Measurements from ENCODE around the gene SLC6A4.

SLC6A4 gene

DNA sequence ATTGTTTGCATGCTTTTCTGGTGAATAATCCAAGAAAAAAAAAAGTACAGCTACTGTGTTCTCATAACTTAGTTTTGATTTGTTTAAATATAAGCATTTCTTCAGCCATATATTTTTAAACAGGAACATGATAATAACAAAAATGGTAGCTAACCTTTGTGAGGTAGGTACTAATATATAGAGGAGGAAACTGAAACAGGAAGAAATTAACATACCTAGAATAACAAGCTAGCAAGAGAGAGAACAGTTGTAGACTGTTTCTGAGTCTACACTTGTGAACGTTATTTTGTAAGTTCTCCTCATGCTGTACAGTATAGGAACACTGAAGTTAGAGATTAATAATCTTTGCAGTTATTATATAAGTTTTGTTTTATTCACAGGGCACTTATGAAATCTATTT, 69.5 kb downstream of the SLC6A4 start:
- Histone ChIP-seq H4K5ac (ENCODE audit: low read length) (no peak overlapping the region), H3K27ac (ENCODE audit: low read depth, low read length) (no peak overlapping the region), H3K27me3 (ENCODE audit: insufficient read depth, low read length, poor library complexity) (no peaks in the 10 kb centered on the region), H3K9ac (ENCODE audit: low read length) (no peak overlapping the region), H3K4me3 (ENCODE audit: low read length) (no peak overlapping the region), H3K4ac (ENCODE audit: low read depth, low read length) (no peak overlapping the region), H3K23ac (ENCODE audit: low read length) (no peak overlapping the region), H2BK120ac (ENCODE audit: low read depth, low read length) (no peak overlapping the region), H3K18ac (ENCODE audit: low read length) (no peak overlapping the region), H3K79me2 (ENCODE audit: control insufficient read depth, insufficient read depth, low read length) (no peaks in the 10 kb centered on the region), H2BK5ac (ENCODE audit: low read length) (no peak overlapping the region), H3K56ac (ENCODE audit: low read length) (no peak overlapping the region), H3K79me1 (ENCODE audit: low read length) (peaks cover 3% of the 10 kb centered on the region), H2AK5ac (ENCODE audit: low read length) (no peak overlapping the region), H3K4me1 (ENCODE audit: control insufficient read depth, low read depth, low read length) (no peaks in the 10 kb centered on the region), H4K8ac (ENCODE audit: low read depth, low read length) (no peak overlapping the region), H2BK15ac (replicated peaks; ENCODE audit: low read depth) (no peak overlapping the region), H3K36me3 (ENCODE audit: control insufficient read depth, insufficient read depth, low read length) (no peaks in the 10 kb centered on the region), H3K4me2 (ENCODE audit: low read length) (no peak overlapping the region)
- no peak for DNase-seq
- no CpG with 5 or more reads among the region's 1 CpG for WGBS (ENCODE audit: extremely low coverage, insufficient coverage, low lambda C conversion rate)

DNA sequence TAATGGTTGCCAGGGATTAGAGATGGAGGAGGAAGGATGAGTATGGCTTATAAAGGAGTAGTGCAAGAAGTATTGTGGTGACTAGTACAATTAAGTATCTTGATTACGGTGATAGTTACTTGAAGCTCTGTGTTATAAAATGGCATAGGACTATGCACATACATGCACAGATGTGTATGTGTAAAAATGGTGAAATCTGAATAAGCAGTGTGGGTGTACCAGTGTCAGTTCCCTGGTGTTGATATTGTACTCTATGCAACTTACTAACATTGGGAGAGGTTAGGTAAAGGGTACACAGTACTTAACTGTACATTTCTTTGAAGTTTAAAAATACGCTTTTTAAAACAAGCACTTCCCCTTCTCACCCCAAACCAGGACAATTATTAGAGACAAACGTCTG, 70.3 kb downstream of the SLC6A4 start:
- no peaks in the 10 kb centered on the region for H3K4me1 ChIP-seq (ENCODE audit: control insufficient read depth, low read depth, low read length)
- H3K18ac ChIP-seq (ENCODE audit: low read length) = no peak overlapping the region
- no peaks in the 10 kb centered on the region for H3K79me2 ChIP-seq (ENCODE audit: control insufficient read depth, insufficient read depth, low read length)
- H2BK15ac ChIP-seq (replicated peaks; ENCODE audit: low read depth) = no peak overlapping the region
- no peak overlapping the region for H2AK5ac ChIP-seq (ENCODE audit: low read length)
- H2BK120ac ChIP-seq (ENCODE audit: low read depth, low read length) = no peak overlapping the region
- no CpG with 5 or more reads among the region's 3 CpGs for WGBS (ENCODE audit: extremely low coverage, insufficient coverage, low lambda C conversion rate)
- H3K23ac ChIP-seq (ENCODE audit: low read length) = no peak overlapping the region
- no peak overlapping the region for H3K56ac ChIP-seq (ENCODE audit: low read length)
- H3K4me2 ChIP-seq (ENCODE audit: low read length) = no peak overlapping the region
- no peak overlapping the region for H3K27ac ChIP-seq (ENCODE audit: low read depth, low read length)
- H4K5ac ChIP-seq (ENCODE audit: low read length) = no peak overlapping the region
- H3K79me1 ChIP-seq (ENCODE audit: low read length) = no peaks in the 10 kb centered on the region
- H3K4me3 ChIP-seq (ENCODE audit: low read length) = no peak overlapping the region
- no peak overlapping the region for H3K9ac ChIP-seq (ENCODE audit: low read length)
- H3K27me3 ChIP-seq (ENCODE audit: insufficient read depth, low read length, poor library complexity) = no peaks in the 10 kb centered on the region
- no peak overlapping the region for H2BK5ac ChIP-seq (ENCODE audit: low read length)
- no peak for DNase-seq
- no peak overlapping the region for H3K4ac ChIP-seq (ENCODE audit: low read depth, low read length)
- H4K8ac ChIP-seq (ENCODE audit: low read depth, low read length) = no peak overlapping the region
- H3K36me3 ChIP-seq (ENCODE audit: control insufficient read depth, insufficient read depth, low read length) = no peaks in the 10 kb centered on the region

DNA sequence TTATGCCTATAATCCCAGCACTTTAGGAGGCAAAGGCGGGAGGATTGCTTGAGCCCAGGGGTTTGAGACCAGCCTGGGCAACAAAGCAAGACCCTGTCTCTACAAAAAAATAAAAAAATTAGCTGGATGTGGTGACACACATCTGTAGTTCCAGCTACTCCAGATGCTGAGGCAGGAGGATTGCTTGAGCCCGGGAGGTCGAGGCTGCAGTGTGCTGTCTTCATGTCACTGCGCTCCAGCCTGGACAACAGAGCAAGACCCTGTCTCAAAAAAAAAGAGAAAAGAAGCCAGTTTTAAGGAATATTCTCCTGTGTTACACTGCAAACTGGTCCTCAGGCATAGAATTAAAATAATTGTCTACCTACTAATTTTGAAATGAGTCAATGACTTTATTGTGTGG, 71.0 kb downstream of the SLC6A4 start:
- H3K36me3 ChIP-seq (ENCODE audit: control insufficient read depth, insufficient read depth, low read length) = no peaks in the 10 kb centered on the region
- no CpG with 5 or more reads among the region's 4 CpGs for WGBS (ENCODE audit: extremely low coverage, insufficient coverage, low lambda C conversion rate)

DNA sequence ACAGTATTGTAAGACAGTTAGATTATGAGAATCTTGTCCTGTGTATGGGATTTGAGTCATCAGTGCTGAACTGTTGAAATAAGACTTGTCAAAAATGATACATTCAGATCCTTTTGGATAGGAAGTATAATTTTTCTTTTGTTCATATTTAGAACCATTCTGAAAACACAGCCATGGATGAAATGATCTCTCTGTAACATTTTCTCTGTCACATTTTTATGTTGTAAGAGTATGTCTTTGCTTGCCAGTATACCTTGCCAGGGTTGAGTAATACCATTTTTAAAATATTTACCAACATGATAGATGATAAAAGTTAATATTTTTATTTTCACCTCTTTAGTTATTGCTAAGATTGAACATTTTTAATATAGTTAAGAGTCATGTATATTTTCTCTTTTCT, 73.9 kb downstream of the SLC6A4 start:
- Histone ChIP-seq H4K5ac (ENCODE audit: low read length) (no peak overlapping the region), H3K79me1 (ENCODE audit: low read length) (no peaks in the 10 kb centered on the region), H3K56ac (ENCODE audit: low read length) (no peak overlapping the region), H3K4ac (ENCODE audit: low read depth, low read length) (no peak overlapping the region), H2AK5ac (ENCODE audit: low read length) (no peak overlapping the region), H2BK15ac (replicated peaks; ENCODE audit: low read depth) (no peak overlapping the region), H3K4me3 (ENCODE audit: low read length) (no peak overlapping the region), H3K79me2 (ENCODE audit: control insufficient read depth, insufficient read depth, low read length) (peaks cover 2% of the 10 kb centered on the region), H3K9ac (ENCODE audit: low read length) (no peak overlapping the region), H3K23ac (ENCODE audit: low read length) (no peak overlapping the region), H3K18ac (ENCODE audit: low read length) (no peak overlapping the region), H3K36me3 (ENCODE audit: control insufficient read depth, insufficient read depth, low read length) (no peaks in the 10 kb centered on the region), H2BK120ac (ENCODE audit: low read depth, low read length) (no peak overlapping the region), H3K4me2 (ENCODE audit: low read length) (no peak overlapping the region), H4K8ac (ENCODE audit: low read depth, low read length) (no peak overlapping the region), H2BK5ac (ENCODE audit: low read length) (no peak overlapping the region), H3K27ac (ENCODE audit: low read depth, low read length) (no peak overlapping the region), H3K27me3 (ENCODE audit: insufficient read depth, low read length, poor library complexity) (no peaks in the 10 kb centered on the region), H3K4me1 (ENCODE audit: control insufficient read depth, low read depth, low read length) (no peaks in the 10 kb centered on the region)
- no peak for DNase-seq

More for the DNA sequence above, 71.0 kb downstream of the SLC6A4 start:
- H2BK120ac ChIP-seq (ENCODE audit: low read depth, low read length) = no peak overlapping the region
- H2AK5ac ChIP-seq (ENCODE audit: low read length) = no peak overlapping the region
- no peak overlapping the region for H4K8ac ChIP-seq (ENCODE audit: low read depth, low read length)
- no peaks in the 10 kb centered on the region for H3K79me2 ChIP-seq (ENCODE audit: control insufficient read depth, insufficient read depth, low read length)
- no peaks in the 10 kb centered on the region for H3K79me1 ChIP-seq (ENCODE audit: low read length)
- no peaks in the 10 kb centered on the region for H3K4me1 ChIP-seq (ENCODE audit: control insufficient read depth, low read depth, low read length)
- H3K9ac ChIP-seq (ENCODE audit: low read length) = no peak overlapping the region
- no peak overlapping the region for H3K27ac ChIP-seq (ENCODE audit: low read depth, low read length)
- H3K23ac ChIP-seq (ENCODE audit: low read length) = no peak overlapping the region
- no peak overlapping the region for H3K4me3 ChIP-seq (ENCODE audit: low read length)
- H3K56ac ChIP-seq (ENCODE audit: low read length) = no peak overlapping the region
- H3K4ac ChIP-seq (ENCODE audit: low read depth, low read length) = no peak overlapping the region
- no peaks in the 10 kb centered on the region for H3K27me3 ChIP-seq (ENCODE audit: insufficient read depth, low read length, poor library complexity)
- H4K5ac ChIP-seq (ENCODE audit: low read length) = no peak overlapping the region
- H3K18ac ChIP-seq (ENCODE audit: low read length) = no peak overlapping the region
- H3K4me2 ChIP-seq (ENCODE audit: low read length) = no peak overlapping the region
- no peak for DNase-seq
- no peak overlapping the region for H2BK15ac ChIP-seq (replicated peaks; ENCODE audit: low read depth)
- H2BK5ac ChIP-seq (ENCODE audit: low read length) = no peak overlapping the region

DNA sequence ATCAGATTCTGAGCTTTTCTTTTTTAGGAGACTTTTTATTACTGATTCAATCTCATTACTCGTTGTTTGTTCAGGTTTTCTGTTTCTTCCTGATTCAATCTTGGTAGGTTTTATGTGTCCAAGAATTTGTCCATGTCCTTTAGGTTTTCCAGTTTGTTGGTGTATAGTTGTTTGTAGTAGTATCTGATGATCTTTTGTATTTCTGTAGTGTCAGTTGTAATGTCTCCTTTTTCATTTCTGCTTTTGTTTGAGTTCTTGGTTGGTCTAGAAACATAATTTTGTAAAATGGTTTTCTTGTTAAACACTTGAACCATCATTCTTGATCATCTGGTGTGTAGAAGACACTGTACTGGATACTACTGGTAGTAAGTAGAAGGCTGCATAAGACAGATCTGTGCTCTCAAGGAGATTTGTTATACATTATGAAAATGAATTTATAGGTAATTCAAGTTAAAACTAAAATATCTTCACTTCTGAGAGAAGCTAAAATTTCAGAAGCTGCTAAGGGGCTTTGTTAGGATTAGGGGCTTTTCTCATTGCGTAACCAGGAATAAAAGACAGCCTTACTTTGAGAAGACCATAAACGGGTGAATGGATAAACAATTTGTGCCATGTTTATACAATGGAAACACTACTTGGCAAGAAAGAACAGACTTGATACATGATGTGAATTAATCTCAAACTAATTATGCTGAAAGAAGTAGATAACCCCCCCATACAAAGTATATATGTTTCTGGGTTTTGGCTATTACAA, 74.9 kb downstream of the SLC6A4 start:
- Histone ChIP-seq H3K56ac (ENCODE audit: low read length) (no peak overlapping the region), H3K79me1 (ENCODE audit: low read length) (no peaks in the 10 kb centered on the region), H3K4me2 (ENCODE audit: low read length) (no peak overlapping the region), H3K79me2 (ENCODE audit: control insufficient read depth, insufficient read depth, low read length) (peaks cover 2% of the 10 kb centered on the region), H2BK120ac (ENCODE audit: low read depth, low read length) (no peak overlapping the region), H4K5ac (ENCODE audit: low read length) (no peak overlapping the region), H4K8ac (ENCODE audit: low read depth, low read length) (no peak overlapping the region), H2AK5ac (ENCODE audit: low read length) (no peak overlapping the region), H2BK5ac (ENCODE audit: low read length) (no peak overlapping the region), H3K18ac (ENCODE audit: low read length) (no peak overlapping the region), H3K4ac (ENCODE audit: low read depth, low read length) (no peak overlapping the region), H3K4me3 (ENCODE audit: low read length) (no peak overlapping the region), H3K23ac (ENCODE audit: low read length) (no peak overlapping the region), H2BK15ac (replicated peaks; ENCODE audit: low read depth) (no peak overlapping the region), H3K4me1 (ENCODE audit: control insufficient read depth, low read depth, low read length) (no peaks in the 10 kb centered on the region), H3K36me3 (ENCODE audit: control insufficient read depth, insufficient read depth, low read length) (no peaks in the 10 kb centered on the region), H3K9ac (ENCODE audit: low read length) (no peak overlapping the region), H3K27ac (ENCODE audit: low read depth, low read length) (no peak overlapping the region), H3K27me3 (ENCODE audit: insufficient read depth, low read length, poor library complexity) (no peaks in the 10 kb centered on the region)
- DNase-seq = no peak
- no CpG with 5 or more reads among the region's 3 CpGs for WGBS (ENCODE audit: extremely low coverage, insufficient coverage, low lambda C conversion rate)

Measured in mesendoderm (in vitro differentiated cells).